NT2/D1 (cell line): ENCODE results near the gene SPPL3.

Experiments used
- YY1 ChIP-seq: IDR thresholded peaks from 2 replicates; pipeline ENCODE4 v1.6.1; 2011; ENCODE audit not compliant: insufficient read length, insufficient read depth
- ZNF274 ChIP-seq: IDR thresholded peaks from 2 replicates; pipeline ENCODE4 v1.6.1; 2011; ENCODE audit warnings: mild to moderate bottlenecking, low read depth, low read length

- TF ChIP-seq YY1 = no peak
- no peak for TF ChIP-seq ZNF274
Observed at GRCh38 chr12:120882055-120882555, 22.1 kb downstream of the SPPL3 start.
